NK-92 (cell line): Measurements from ENCODE around the gene VGLL4.
"Not testable (repeated sequence)": the region's sequence is repeated elsewhere in the genome, so short reads cannot be mapped to it uniquely, and the experiment has no call there.

ENCODE experiments used
- DNase-seq: peaks from one replicate; lab custom pipeline; 2025; ENCODE audit not compliant: unreplicated experiment; lab: John Stamatoyannopoulos, UW

The VGLL4 gene

DNA sequence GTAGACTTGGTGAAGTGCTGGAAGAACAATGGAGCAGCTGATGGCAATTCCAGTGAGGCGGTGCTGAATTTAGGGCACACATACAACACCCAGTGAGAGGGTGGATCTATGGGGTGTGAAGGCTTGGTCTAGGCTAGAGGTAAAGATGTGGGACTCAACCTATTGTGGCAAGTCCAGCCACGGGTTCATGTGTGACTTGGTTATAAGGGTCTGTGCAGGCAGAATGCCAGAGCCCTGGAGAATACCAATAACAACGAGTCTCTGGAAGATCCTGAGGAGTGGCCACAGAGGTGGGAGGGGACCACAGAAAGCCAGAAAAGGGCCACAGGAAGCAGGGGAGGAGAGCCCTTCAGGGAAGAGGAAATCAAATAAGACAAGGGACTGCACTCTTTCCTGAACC lies 55.0 kb downstream of the VGLL4 start:
- DNase-seq, result no peak

DNA sequence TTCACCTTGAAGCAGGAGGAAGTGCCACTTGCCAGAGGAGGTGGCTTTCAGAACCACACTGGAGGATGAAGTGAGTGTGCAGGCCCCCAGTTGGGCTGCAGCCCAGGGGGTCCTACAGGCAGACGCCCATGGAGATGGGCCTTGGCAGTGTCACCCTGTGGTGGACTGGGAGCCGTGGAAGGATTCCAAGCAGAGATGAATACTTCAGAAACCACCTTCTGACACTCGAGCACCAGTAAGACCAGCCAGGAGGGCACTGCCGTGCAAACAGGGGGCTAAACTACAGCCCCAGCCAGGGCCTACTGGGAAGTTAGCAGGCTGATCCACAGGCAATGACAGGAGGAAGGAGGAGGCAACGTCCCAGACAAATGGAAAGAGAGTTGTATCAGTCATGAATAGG lies 55.4 kb downstream of the VGLL4 start:
- DNase-seq, result no peak

DNA sequence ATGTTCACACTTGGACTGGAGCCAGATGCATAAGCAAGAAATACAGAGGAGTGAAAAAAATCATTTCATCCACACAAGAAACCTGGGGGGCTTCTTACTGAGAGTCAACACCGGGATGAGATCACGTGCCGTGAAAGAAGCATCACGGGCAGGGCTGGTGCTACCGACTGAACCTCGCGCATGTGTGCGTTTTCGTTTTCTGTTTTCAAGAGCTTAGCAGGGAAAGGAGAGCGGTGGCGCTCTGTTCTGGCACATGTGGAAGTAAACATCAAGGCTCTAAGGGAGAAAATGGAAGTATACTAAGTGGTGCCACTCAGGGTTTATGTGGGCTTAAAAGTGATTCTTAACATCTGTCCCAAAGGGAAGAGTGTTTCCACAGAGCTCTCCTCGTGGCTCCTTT lies 55.9 kb downstream of the VGLL4 start:
- no peak for DNase-seq

DNA sequence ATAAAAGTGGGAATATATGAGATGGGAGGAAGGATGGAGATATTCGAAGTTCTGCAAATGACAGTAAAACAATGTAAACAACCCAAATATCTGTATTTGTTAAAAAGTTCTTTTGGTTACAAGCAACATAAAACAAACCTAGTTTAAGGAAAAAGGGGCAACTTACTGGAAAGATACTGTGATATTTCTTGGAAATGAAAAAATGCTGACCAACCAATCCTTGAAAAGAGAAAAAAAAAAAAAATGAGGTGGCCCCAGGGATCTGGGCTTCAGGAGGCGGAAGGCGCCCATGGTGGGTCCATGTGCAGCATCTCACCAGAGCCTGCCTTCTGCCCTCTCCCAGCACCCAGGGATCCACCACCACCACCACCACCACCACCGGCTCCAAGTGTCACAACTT lies 59.1 kb downstream of the VGLL4 start:
- DNase-seq, result no peak

DNA sequence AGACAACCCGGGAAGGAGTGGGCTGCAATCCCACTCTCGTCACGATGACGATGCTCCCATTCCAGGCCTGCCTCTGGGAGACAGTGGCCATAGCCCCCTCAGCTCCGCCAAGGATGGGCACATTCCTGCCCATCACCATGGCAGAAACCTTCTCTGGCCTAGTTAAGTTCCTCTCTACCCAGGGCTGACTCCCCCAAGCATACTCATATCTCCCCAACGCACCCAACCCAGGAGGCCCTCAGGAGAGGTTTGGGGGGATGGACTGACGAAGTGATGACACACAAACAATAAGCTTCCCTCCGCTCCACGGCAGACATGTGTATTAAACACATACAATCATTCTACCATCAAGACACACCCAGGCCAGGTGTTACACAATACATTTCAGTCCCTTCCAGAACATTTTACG lies 60.1 kb downstream of the VGLL4 start:
- no peak for DNase-seq

DNA sequence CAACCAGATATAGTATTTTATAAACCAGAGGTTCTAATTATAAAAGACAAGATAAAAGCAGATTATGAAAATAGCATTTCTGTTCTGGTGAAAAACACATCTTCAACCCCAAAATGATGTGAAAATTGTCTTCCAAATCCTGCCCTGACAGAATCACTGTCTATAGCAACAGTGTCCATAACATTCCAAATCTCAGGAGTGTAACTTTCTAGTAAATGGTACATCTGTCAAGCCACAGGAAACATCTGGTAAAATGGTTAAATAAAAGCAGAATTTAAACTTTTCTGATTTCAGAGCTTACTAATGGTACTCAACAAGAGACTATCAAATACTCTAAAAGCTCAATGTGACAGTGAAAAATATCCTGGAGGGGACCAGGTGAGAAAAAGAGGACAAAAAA lies 60.5 kb downstream of the VGLL4 start:
- no peak for DNase-seq

DNA sequence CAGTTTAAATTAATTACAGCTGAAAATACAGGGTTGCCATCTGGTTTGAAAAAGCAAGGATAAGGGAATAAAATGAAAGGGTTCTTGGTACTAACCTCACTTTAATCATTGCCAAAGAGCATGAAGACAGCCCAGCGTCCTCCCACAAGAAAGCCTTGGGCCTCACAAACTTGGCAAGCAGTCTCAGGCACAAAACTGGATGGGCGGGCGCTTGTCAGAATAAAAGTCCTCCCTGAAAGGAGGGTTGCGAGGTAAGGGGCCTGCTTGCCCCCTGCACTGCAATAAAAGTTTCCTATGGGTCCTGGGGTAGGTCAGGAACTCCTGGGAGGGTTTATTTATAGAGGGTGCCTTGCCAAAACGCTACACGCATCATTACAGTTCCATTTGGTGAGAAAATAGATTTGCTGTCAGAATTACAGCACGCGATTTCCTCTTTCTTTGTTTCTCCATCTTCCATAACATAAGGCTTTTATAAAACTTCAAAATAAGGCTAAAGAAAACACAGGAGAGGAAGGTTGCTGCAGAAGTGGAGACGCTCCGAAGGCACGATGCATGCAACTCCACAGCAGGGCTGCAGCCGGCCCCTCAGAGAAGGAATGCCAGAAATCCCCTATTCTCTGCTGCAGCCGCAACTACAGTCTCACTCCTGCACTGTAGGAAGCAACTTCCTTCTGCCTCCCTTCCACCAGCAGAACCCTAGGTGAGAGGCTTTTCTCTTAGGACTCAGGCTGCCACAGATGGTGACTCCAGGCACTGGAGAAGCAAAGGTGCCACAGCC lies 61.3 kb downstream of the VGLL4 start:
- DNase-seq, result no peak

DNA sequence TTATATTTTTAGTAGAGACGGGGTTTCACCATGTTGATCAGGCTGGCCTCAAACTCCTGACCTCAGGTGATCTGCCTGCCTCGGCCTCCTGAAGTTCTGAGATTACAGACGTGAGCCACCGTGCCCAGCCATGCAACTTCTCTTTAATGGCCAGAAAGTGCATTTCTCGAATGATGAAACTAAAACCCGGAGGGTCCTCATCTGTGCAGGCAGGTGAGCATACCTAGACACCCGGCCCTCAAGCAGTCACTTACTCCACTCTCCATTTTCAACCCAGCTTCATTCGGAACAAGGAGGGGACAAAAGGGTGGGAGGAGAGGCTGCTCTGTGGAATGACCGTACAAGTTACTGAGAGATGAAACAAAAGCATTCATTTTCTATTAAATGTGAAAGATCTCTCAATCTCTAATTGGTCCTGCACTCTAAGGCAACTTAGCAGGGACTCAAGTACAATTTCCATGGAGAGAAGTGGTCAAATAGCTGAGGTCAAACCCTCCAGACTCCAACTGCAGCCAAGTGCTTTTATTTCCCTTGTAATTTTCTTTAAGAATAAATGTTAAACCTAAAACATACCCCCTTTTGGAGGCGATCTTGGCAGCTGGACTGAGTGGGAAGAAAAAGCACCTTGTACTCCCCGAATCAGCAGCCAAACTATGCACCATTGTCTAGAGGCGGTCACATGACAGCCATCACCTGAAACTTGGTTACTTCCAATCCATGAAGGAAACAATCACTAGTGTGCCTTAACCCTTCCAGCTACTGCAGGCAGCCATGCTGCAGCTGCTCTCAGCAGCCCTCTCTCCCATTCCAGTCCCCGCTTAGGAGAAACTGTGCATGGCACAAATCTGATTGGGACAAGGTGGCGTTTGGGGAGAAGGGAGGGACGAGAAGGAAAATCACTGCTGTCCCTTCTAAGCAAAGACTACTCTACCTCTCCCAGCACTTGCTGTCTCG lies 62.2 kb downstream of the VGLL4 start:
- DNase-seq, result no peak

DNA sequence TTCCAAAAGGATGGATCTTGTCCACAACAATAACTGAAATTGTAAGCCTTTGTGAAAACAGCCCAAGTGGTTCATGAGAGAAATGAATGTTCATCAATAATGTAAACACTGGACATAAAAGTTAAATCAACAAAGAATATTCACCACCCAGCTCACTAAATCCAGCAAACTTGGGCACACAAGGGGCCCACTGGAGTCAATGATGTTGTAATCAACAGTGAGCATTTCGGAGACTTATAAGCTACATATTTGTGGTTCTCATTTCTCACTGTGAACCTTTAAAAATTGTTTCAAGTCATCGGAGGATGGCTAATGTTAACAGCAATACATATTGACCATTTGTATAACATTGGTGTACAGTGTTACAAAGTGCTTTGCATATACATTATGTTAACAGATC lies 63.1 kb downstream of the VGLL4 start:
- no peak for DNase-seq

DNA sequence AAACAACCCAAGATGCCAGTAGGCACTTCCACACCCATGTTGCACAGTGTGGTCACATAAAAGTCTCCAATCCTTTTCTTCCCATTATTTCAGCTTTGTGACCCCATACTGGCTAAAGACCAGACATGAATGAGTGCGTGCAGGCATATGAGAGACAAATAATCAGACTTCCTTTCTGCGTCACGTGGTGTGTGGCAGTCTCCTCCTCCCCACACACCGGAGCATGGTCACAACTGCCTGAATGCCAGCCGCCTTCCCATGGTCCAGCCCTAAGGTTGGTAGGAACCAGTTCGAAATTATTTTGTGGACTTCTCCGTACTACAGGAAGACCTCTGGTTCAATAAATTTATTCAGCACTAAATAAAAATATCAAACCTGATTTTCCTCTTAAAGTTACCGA lies 65.5 kb downstream of the VGLL4 start:
- DNase-seq, result no peak

DNA sequence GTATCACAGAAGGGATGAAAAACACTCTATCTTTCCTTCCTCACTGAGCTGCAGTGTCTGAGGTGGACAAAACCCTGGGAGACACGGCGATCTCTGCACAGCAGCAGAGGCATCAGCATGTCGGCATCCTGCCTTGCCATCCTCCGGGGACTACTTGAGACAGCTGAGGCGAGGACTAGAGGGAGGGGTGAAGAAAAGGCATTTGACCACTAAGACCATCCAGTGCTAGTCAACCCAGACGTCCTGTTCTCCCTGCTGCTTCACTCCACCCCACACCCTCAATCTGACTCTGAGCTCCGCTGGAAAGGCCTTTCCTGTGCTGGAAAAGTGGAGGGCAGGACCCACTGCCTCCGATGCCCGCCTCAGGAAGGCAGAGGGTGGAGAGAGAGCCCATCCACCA lies 67.3 kb downstream of the VGLL4 start:
- DNase-seq, result no peak

DNA sequence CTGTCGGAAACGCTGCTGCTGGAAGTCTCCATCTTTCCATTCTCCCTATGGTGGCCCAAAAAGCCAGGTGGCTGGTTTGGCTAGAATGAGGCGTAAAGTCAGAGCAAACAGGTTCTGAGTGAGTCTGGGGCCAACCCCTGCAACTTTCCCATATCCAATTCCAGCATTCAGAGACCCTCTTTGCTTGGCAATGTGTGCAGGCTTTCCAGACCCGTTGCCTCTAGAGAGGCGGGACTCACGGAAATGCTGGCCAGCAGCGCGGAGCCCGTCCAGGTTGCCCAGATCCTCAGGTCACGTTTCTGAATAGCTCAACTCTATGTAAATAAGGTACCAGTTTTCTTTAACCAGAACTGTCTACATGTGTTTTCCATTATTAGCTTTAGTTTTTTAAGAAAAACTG lies 68.0 kb downstream of the VGLL4 start:
- DNase-seq, result no peak

DNA sequence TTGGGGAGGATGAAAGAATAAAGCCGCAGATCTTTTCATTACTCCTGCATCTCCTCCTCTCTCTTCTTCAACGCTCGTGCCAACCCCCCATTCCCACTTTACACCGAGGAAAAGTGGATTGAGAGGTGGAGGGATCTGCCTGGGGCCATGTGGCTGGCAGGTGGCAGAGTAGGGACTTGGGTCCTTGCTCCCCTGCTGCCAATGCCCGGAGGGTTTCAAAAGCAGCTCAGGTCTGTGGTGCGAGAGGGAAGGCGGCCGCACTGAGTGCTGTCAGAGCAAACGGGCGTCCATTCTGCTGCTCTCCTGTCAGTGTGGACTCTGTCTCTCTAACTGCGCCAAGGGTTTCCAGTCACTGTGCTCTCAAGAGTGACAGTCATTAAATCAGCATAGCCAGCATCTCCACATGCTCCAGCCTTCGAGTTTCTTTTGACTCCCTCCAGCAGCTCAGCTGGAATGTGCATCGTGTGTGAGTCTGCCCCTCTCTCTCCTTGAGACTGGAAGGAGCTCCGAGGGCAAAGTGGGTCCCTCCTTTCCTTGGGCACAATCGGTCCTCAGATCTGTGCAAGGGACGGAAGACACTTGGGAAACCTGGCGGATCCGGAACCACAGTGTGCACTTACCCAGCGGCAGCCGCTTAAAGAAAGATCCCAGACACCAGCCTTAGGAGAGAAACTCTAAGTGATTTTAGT lies 68.6 kb downstream of the VGLL4 start:
- no peak for DNase-seq

DNA sequence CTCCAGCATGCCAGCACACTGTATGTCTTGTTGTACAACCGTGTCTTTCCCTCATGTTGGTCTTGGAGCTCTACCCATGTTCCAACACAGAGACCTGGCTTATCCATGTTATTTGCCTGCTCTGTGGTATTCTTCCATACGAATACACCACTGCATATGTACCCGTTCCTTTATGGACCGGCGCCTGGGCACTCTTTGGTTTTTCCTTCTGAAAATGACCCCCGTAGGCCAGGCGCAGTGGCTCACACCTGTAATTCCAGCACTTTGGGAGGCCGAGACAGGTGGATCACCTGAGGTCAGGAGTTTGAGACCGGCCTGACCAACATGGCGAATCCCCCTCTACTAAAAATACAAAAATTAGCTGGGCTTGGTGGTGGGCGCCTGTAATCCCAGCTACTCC lies 71.1 kb downstream of the VGLL4 start:
- not testable (repeated sequence) for DNase-seq

DNA sequence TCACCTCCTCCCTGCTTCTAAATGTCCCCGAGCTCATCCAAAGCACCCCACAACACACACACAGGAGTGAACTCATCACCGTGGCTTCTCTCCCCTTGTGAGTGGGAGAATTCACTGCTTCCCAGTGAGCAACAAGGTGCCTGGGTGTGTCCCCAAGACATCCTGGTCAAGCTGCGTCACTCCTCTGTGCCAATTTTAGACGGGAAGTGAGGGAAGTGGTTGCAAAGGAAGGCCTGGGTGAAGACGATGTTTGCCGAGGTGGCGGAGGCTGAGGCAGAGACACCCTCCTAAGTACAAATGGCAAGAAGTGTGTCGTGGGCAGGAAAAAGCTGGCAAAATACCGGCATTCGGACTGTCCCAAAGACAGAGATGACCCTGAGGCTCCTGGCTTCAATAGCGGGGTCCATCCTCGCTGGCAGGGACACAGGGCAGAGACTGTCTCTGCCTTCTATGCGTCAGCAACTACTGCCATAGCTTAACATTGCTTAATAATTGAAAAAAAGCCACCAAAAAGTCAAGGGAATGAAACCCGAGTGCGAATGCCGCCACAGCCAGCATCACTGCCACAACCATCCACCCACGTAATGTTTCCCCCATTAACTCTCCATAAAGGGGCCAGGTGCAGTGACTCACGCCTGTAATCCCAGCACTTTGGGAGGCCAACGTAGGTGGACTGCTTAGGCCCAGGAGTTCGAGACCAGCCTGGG lies 72.8 kb downstream of the VGLL4 start:
- no peak for DNase-seq

DNA sequence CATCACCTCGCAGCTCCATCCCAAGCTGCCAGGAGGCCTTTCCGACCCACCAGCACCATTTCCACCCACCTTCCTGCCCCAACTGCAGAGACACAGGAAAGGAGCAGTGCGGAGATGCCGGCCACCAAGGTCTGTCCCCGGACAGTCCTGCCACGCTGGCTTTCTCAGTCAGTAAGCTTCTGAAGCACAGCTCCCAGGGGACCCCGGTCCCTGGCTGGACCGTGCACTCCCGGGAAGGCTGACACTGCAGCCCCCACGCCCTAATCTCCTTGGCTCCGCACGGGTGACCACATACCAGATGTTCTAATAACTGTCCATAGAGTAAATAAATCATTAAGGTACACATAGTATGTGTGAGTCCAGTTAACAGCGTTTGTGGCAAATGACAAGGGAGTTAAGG lies 73.5 kb downstream of the VGLL4 start:
- no peak for DNase-seq

DNA sequence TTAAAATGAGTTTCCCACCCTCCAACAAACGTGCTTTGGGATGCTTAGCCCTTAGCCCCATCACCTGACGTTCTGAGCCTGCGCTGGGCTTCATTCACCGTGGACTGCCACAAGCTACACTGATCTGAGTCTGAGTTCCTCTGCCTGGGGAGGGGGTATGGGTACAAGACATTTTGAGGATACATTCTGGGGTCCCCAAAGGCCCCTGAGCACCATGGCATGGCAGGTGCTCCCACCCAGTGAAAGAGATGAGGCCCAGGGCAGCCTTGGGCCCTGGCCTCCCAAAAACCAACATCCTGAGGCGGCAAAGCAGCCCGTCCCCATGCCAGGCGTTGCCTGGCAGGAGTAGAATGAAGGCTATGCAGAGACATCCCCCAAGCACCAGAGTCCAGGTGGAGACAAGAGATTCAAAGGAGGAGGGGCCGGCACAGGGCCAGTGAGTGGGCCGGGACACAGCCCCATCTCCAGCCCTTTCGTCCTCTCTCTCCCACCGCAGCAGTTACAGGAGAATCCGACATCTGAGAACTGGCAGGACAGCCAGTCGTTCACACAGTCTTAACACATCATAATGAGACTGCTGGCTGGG lies 74.5 kb downstream of the VGLL4 start:
- DNase-seq, result no peak

DNA sequence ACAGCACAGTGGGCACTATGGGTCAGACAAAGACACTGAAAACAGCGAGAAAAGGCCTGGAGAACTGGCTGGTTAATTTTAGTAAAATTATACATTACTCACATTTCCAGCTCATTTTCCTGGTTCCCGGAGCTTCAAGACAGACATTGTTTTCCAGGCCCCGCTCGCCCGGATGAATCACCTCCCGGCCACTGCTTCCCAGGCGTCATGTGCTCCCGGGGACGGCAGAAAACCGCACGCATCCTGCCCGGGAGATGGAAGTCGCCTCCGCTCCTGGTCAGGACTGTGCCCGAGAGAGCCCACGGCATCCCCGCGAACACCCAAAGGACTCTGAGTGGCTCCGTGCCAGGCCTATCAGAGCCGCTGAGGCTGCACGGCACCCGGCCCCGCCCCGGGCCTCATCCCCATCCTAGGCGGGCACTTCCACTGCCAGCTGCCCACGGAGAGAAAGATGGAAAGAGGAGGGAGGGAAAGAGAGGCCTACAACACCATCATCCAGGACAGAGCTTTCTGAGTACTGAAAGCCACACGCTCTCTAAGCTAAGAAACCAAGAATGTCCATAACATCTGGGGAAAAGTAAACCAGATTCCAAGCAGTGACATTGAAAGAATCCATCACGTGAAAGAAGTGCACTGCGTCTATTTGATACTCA lies 75.1 kb downstream of the VGLL4 start:
- no peak for DNase-seq

DNA sequence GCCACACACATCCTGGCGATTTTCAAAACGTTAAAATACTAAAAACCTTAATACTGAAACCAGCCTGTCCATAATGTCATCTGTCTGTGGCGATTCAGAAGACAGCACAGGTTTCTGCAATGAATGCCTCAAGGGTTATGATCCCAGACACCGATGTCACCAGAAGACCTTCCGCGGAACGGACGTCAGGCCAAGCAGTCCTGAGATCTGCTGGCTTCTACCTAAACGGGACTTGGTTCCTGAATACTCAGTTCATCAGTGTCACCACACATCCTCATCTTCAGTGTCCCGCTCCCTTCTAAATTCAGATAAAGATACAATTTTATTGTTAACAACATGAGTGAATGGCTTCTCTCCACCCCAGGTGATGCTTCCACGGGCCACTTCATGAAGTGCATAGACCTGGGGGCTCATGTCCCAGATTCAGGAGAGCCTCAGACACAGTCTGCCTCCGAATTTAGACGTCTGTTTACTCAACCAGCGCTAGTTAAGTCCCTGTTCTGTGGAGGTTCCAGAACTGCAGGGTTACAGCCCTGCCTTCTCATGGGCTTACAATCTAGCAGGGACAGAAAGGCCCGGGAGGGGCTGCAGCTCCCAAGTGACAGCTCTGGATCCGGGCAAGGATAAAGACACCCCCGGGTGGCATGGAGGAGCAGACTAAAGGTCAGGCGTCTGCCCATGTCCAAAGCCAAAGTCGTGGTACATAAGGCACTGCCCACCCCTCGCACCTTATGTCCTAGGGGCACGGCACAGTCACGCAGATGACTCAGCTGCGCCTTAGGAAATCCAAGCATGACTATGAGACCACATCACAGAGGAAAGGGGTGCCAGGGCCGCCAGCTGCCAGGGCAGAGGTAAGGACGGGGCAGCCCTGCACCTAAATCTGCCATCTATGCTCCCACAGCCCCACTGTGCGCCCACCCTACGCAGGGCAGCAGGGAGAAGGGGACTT lies 75.9 kb downstream of the VGLL4 start:
- no peak for DNase-seq
